CD1c-positive myeloid dendritic cell (primary cell): ENCODE measurements around the gene ANKRD24.
"Not testable (repeated sequence)": the region's sequence is repeated elsewhere in the genome, so short reads cannot be mapped to it uniquely, and the experiment has no call there.

ENCODE experiments used
- DNase-seq: peaks from one replicate; pipeline ENCODE4 v3.0.0-alpha.2; 2016; ENCODE audit errors: extremely low spot score

Gene ANKRD24

GRCh38 chr19:4197625-4198466 lies 15.4 kb downstream of the ANKRD24 start:
- DNase-seq: no peak

GRCh38 chr19:4198467-4199126 lies 16.1 kb downstream of the ANKRD24 start:
- no peak for DNase-seq

GRCh38 chr19:4199699-4200293 lies 17.3 kb downstream of the ANKRD24 start:
- DNase-seq: no peak

- no peak for DNase-seq
Observed at GRCh38 chr19:4200940-4201542, 18.6 kb downstream of the ANKRD24 start.

- no peak for DNase-seq
Observed at GRCh38 chr19:4201798-4202197, 19.3 kb downstream of the ANKRD24 start.

GRCh38 chr19:4206818-4207484 lies 24.5 kb downstream of the ANKRD24 start:
- no peak for DNase-seq

- peak; percentile 30 for DNase-seq
Observed at GRCh38 chr19:4208385-4209094, 26.1 kb downstream of the ANKRD24 start.

- DNase-seq: no peak
Observed at GRCh38 chr19:4210166-4210731, 27.8 kb downstream of the ANKRD24 start.

GRCh38 chr19:4213116-4213515 lies 30.6 kb downstream of the ANKRD24 start:
- DNase-seq: no peak

GRCh38 chr19:4215807-4216206 lies 33.3 kb downstream of the ANKRD24 start:
- DNase-seq: no peak

- DNase-seq: no peak
Observed at GRCh38 chr19:4216846-4217245, 34.4 kb downstream of the ANKRD24 start.

GRCh38 chr19:4217429-4218264 lies 35.2 kb downstream of the ANKRD24 start:
- DNase-seq: no peak

GRCh38 chr19:4218523-4218922 lies 36.0 kb downstream of the ANKRD24 start:
- DNase-seq: not testable (repeated sequence)

GRCh38 chr19:4220188-4220587 lies 37.7 kb downstream of the ANKRD24 start:
- DNase-seq: no peak

- DNase-seq: no peak
Observed at GRCh38 chr19:4224470-4224869, 42.0 kb downstream of the ANKRD24 start.

GRCh38 chr19:4225885-4226284 lies 43.4 kb downstream of the ANKRD24 start:
- DNase-seq: no peak

GRCh38 chr19:4227771-4228170 lies 45.3 kb downstream of the ANKRD24 start:
- DNase-seq: no peak

GRCh38 chr19:4228765-4229178 lies 46.3 kb downstream of the ANKRD24 start:
- DNase-seq: no peak

GRCh38 chr19:4229179-4229931 lies 46.9 kb downstream of the ANKRD24 start, which contains the start of gene EBI3:
Gene EBI3, plus strand, starts transcription at chr19:4229523. Its CDS starts 28 bp downstream, at chr19:4229551.
- peak; percentile 62 for DNase-seq
